ENCODE data around the gene EMX1.

The EMX1 gene

GRCh38 chr2:72959995-72960981 lies 43.0 kb downstream of the EMX1 start:
- FAIRE-seq: no peak

GRCh38 chr2:72961036-72961720 lies 43.9 kb downstream of the EMX1 start:
- no peak for FAIRE-seq

- FAIRE-seq: no peak
These were observed 44.6 kb downstream of the EMX1 start for GRCh38 chr2:72961853-72962468.

GRCh38 chr2:72962911-72963310 lies 45.6 kb downstream of the EMX1 start:
- FAIRE-seq: no peak

- FAIRE-seq: no peak
These were observed 46.3 kb downstream of the EMX1 start for GRCh38 chr2:72963423-72964145.

GRCh38 chr2:72964146-72964525 lies 46.8 kb downstream of the EMX1 start:
- FAIRE-seq: no peak

GRCh38 chr2:72965016-72965415 lies 47.7 kb downstream of the EMX1 start:
- no peak for FAIRE-seq

GRCh38 chr2:72965770-72966450 lies 48.6 kb downstream of the EMX1 start:
- no peak for FAIRE-seq

GRCh38 chr2:72968286-72968685 lies 51.0 kb downstream of the EMX1 start:
- FAIRE-seq: no peak

GRCh38 chr2:72969706-72970105 lies 52.4 kb downstream of the EMX1 start:
- no peak for FAIRE-seq

- FAIRE-seq: no peak
These were observed 53.7 kb downstream of the EMX1 start for GRCh38 chr2:72971036-72971435.

GRCh38 chr2:72972352-72973136 lies 55.2 kb downstream of the EMX1 start:
- no peak for FAIRE-seq

- no peak for FAIRE-seq
These were observed 55.8 kb downstream of the EMX1 start for GRCh38 chr2:72973137-72973535.

- FAIRE-seq: no peak
These were observed 56.5 kb downstream of the EMX1 start for GRCh38 chr2:72973566-72974435.

- no peak for FAIRE-seq
These were observed 57.1 kb downstream of the EMX1 start for GRCh38 chr2:72974436-72974754.

- no peak for FAIRE-seq
These were observed 57.7 kb downstream of the EMX1 start for GRCh38 chr2:72975017-72975416.

GRCh38 chr2:72979896-72980295 lies 62.6 kb downstream of the EMX1 start:
- FAIRE-seq: no peak

- FAIRE-seq: no peak
These were observed 63.4 kb downstream of the EMX1 start for GRCh38 chr2:72980535-72981217.

- no peak for FAIRE-seq
These were observed 64.2 kb downstream of the EMX1 start for GRCh38 chr2:72981536-72981935.

- no peak for FAIRE-seq
These were observed 64.9 kb downstream of the EMX1 start for GRCh38 chr2:72982219-72982618.

Measured in endometrium (tissue), 2 donors.